Spleen (tissue), 7 donors: ENCODE measurements around the gene GNAI3.

Experiments
- CTCF ChIP-seq, 11 experiments: fragments of 200-600 bp in 7 of 11; fragments of 450-650 bp in 4 of 11; sonication (generic) in 4 of 11; IDR thresholded peaks in 8 of 11; conservative IDR thresholded peaks in 3 of 11; 1 replicate in 7 of 11; 2 replicates in 4 of 11; pipeline versions ENCODE4 v1.4.0 to v1.8.0; 2016 to 2021; ENCODE audit warnings: antibody characterized with exemption in 11 of 11, inconsistent platforms in 4 of 11, mild to moderate bottlenecking in 1 of 11
- POLR2A ChIP-seq, 3 donors: fragments of 450-650 bp; IDR thresholded peaks; one replicate each; pipeline ENCODE4 v1.5.1; 2017; ENCODE audit warnings: antibody characterized with exemption in 3 of 3, mild to moderate bottlenecking in 1 of 3
- POLR2AphosphoS5 ChIP-seq, 3 donors: sonication (generic); formaldehyde crosslinking; IDR thresholded peaks; one replicate each; pipeline ENCODE4 v1.5.1; 2017; ENCODE audit warnings: antibody characterized with exemption in 3 of 3
- donor health status: DM: no; HTN: no; CAD: no; lungs with moderate emphysema.
- donor health status: DM: no; HTN: no; CAD: no.
- donor health status: DM: no; HTN: no; CAD: no.

- TF ChIP-seq CTCF (IDR thresholded peaks at IDR 0.05 in 8 of 11, conservative IDR thresholded peaks at IDR 0.05 in 3 of 11): no peak
- no peak for TF ChIP-seq POLR2AphosphoS5 (IDR thresholded peaks at IDR 0.05)
- TF ChIP-seq POLR2A (IDR thresholded peaks at IDR 0.05): no peak
Measured at GRCh38 chr1:109639063-109639840, 90.8 kb downstream of the GNAI3 start.
